Activated T-helper 9 cell treated with anti-CD3 and anti-CD28 coated beads, Interleukin-2, amount 50 U/mL, for 16 hours (primary cell): ENCODE results near the gene C1QTNF3.
"Not testable (repeated sequence)": the region's sequence is repeated elsewhere in the genome, so short reads cannot be mapped to it uniquely, and the experiment has no call there.

ENCODE experiments used
- DNase-seq: peaks from one replicate; pipeline ENCODE4 v3.0.0-alpha.2; 2020; ENCODE audit warnings: low read depth

C1QTNF3 gene

DNA sequence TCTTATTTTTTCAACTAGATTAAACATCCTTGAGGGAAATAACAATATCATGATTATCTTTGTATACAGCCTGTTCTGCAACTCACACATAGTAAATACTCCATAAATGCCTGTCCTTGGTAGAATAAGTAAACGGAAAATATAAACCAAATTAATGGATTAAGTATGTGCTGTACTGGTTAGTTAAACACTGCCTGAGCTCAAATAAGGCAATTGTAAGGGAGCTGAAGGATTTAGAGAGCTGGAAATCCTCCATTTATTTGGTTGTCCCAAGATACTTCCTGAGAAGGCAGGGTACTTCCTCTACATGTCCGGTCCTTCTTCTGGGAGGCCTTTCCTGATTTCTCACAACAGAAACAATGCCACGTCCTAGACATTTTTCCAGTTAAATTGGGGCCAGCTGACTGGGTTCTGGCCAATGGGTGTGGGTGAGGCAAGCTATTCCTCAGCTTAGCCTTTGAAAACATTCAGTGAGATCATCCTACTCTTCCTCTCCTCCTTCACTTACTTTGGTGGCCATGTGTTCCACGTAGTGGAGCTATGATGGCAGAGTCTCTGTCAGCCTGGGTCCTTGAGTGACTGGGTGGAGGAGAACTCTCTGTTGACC is 8.5 kb upstream of the C1QTNF3 start:
- no peak for DNase-seq

- no peak for DNase-seq
These were observed 5.0 kb upstream of the C1QTNF3 start for GRCh38 chr5:34047774-34048572.

- DNase-seq, result no peak
These were observed 4.1 kb upstream of the C1QTNF3 start for GRCh38 chr5:34047143-34047542.

GRCh38 chr5:34045996-34046395 is 3.0 kb upstream of the C1QTNF3 start:
- DNase-seq, result no peak

- DNase-seq, result no peak
These were observed 2.0 kb upstream of the C1QTNF3 start for GRCh38 chr5:34045023-34045422.

DNA sequence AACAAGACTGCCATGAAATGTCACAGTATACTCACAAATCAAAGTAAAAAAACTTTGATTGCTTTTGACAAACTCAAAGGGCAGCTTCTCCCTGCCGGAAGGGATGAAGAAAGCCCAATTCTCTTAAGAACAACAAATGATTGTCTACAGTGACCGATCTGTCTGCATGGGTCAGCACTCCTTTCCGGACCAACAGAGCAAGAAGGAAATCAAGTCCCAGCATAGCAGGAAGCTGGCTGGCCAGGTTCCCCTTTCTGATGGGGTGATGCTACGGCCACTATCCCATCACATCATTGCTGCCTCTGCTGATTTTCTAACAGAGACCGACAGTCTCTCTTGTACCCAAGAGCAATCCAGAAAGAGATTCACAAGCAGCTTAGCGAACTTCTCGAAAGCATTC is 692 bp downstream of the C1QTNF3 start:
- no peak for DNase-seq

- DNase-seq, result no peak
These were observed 1.6 kb downstream of the C1QTNF3 start for GRCh38 chr5:34041247-34041972.

GRCh38 chr5:34040472-34040871 is 2.5 kb downstream of the C1QTNF3 start:
- no peak for DNase-seq

- no peak for DNase-seq
These were observed 3.4 kb downstream of the C1QTNF3 start for GRCh38 chr5:34039398-34040157.

- DNase-seq, result no peak
These were observed 4.2 kb downstream of the C1QTNF3 start for GRCh38 chr5:34038838-34039237.

DNA sequence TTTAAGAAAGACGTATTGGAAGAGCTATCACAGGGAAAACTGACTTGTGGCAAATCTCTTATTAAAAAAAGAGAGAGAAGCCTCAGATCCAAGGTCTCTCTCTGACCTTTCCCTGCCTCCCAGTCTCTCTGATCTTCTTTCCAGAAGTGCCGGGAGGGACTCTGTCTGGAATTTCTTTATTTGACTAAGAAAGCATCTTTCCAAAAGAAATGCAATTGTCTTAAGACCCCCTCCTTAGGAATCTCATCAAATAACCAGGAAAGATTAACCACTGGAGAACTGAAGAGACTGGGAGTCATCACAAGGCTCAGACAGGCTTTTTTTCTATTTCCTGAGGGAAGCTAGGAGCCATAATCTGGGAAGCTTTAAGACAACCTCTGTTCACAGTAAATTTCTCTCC is 4.6 kb downstream of the C1QTNF3 start:
- no peak for DNase-seq

DNA sequence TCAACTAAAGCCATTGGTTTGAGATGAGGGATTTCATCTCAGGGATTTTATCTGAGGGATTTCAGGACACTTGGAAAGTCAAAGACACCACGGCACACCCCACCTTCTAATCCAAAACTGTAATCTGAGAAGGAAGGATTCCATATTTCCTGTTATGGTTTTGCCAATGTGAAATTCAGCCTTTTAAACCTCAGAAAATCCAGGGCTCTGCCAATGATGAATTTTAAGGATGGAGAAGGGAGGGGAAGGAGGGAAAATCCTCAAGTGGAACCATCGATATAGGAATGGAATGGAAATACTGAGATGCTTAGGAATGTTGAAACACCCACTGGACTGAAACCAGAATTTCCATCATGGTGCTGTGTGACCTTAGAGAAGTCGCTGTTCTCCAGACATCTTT is 5.3 kb downstream of the C1QTNF3 start:
- DNase-seq, result no peak

GRCh38 chr5:34035756-34036155 is 7.3 kb downstream of the C1QTNF3 start:
- DNase-seq, result no peak

DNA sequence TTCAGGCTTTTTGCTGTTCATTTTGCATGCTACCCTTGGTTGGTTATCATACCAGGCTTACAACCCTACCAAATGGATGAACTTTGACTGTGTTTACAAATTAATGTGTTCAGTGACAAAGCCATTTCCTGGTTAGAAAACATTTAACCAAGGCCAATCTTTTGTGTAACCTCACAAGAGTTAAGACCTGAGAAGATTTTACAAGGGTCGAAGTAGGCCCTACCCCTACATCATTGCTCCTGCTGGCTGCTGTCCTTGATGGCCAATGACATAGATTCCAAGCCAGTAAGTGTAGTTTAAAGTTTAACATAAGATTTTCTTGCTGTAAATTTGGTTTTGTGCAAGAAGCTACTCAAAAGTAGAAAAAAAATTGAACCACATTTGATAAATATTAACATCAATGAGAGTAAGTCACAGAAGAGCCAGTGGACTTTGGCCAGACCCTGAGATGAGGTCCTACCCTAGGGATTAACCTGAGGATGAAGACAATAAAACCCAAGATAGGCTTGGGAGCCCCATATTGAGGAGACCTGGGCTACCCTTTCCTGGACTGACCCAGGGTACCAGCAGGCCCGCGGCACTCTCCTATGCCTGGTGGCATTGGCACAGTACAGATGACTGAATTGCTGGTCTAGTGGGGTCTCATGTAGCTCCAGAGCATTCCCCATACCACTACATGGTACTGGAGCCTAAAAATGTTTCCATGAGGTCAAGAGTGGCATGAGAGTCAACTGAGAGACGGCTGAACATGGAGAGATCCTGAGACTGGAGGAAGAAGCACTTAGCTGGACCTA is 8.3 kb downstream of the C1QTNF3 start:
- no peak for DNase-seq

DNA sequence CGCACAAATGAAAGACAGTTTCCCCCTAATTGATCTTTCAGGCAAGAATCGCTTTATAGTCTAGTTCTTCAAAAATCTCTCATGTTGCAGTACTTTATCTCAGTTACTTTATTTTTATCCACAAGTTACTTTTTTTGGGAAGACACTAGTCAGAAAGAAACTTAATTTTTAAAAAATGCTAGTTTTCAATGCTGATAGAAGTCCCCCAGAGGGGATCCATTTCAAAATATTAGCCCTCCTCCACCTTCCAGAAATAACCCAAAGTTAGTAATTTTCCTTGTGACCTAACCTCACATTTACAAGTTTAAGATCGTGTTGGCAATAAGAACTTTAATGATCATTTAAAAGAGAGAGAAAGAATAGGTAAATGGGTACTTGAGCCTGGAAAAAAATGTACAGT is 11.0 kb downstream of the C1QTNF3 start:
- no peak for DNase-seq

GRCh38 chr5:34031117-34031516 is 11.9 kb downstream of the C1QTNF3 start:
- no peak for DNase-seq

DNA sequence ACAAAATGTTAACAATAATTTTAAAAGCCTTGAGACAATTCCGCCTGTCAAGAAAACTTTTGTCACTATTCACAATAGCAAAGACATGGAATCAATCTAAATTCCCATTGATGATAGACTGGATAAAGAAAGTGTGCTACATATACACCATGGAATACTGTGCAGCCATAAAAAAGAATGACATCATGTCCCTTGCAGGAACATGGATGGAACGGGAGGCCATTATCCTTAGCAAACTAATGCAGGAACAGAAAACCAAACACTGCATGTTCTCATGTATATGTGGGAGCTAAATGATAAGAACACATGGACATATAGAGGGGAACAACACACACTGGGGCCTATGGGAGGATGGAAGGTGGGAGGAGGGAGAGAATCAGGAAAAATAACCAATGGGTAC is 12.4 kb downstream of the C1QTNF3 start:
- not testable (repeated sequence) for DNase-seq

DNA sequence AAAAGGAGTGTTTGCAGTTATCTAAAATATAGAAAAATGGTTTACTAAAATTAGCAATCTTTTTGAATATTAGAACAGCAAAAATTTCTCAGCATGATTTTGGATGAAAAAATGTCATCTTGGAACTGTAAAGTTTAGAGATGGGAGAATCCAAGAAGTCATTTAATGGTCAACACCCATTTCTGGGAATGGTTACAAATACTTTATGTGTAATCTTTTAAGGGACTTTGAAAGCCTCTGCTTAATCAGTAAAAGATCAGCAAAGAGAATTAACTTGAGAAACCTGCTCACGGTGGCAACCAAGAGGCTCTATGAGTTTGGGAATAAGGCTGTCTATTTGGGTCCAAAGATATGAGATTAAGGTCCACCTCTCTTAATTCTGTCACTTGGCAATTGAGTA is 13.0 kb downstream of the C1QTNF3 start:
- no peak for DNase-seq

DNA sequence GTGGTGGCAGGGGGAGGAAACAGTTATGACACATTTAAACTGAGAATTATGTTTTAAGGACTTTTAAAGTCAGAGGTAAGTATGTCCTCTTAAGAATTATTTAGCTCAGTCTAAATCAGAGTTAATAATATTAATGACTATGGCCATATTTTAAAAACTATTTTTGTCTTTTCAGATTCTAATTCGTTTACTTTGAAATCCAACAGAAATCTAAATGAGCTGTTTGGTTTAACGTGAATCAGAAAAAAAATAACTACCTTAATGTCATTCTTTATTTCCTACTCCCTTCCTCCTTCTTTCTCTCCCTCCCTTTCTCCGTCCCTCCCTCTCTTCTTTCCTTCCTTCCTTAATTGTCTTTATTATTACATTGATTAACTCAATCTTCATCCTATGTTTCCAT is 14.7 kb downstream of the C1QTNF3 start:
- DNase-seq, result no peak

GRCh38 chr5:34026089-34026761 is 16.8 kb downstream of the C1QTNF3 start:
- no peak for DNase-seq

DNA sequence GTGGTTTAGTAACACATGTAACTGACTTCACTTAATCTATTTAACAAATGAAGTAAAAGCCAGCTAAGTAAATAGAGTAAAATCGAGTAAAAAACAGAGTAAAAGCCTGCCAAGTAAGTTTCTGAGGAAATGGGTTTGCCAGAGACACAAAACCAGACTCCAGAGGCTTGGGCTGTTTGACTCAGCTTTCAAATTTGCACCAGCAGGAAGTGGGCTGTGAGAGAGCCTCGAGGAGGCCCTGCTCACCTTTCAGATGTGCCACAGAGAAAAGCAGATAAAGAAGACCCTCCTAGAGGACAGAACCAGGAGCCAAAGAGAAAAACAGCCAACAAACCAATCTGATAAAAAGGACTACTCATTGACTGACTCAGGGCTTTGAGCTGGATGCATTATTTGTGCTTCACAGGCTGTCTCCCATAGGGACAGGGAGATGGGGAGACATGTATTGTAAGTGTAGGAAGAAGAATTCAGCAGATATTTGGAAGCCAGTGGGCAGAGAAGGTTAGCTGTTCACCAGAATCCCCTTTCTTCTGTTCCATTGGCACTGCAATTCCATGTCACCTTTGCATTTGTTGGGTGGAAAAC is 20.8 kb downstream of the C1QTNF3 start:
- DNase-seq, result no peak
